M059J (cell line): ENCODE data around the gene MFSD11. TPM values are rescaled to one million over a fixed set of nuclear protein-coding genes. Genes with fewer than 3 reads are reported as not detected.

ENCODE experiments used
- DNase-seq: peaks from one replicate; pipeline ENCODE4 v3.0.0-alpha.2; 2012; ENCODE audit warnings: low read depth
- total RNA-seq: library from RNA; depleted of rRNA; stranded (reverse); fragments of >200 nt; shearing (Covaris generic); gene quantifications from 2 replicates; pipeline ENCODE4 v1.2.3, GENCODE V29; 2014

Gene MFSD11
- total RNA-seq, 1 experiment from 2014 or later: 16.4 TPM

GRCh38 chr17:76747716-76748363, 9.9 kb downstream of the MFSD11 start:
- no peak for DNase-seq

- DNase-seq: no peak
Observed at GRCh38 chr17:76748657-76749056, 10.7 kb downstream of the MFSD11 start.

- DNase-seq: no peak
Observed at GRCh38 chr17:76751416-76751993, 13.6 kb downstream of the MFSD11 start.

- DNase-seq: no peak
Observed at GRCh38 chr17:76752006-76752405, 14.1 kb downstream of the MFSD11 start.

DNA sequence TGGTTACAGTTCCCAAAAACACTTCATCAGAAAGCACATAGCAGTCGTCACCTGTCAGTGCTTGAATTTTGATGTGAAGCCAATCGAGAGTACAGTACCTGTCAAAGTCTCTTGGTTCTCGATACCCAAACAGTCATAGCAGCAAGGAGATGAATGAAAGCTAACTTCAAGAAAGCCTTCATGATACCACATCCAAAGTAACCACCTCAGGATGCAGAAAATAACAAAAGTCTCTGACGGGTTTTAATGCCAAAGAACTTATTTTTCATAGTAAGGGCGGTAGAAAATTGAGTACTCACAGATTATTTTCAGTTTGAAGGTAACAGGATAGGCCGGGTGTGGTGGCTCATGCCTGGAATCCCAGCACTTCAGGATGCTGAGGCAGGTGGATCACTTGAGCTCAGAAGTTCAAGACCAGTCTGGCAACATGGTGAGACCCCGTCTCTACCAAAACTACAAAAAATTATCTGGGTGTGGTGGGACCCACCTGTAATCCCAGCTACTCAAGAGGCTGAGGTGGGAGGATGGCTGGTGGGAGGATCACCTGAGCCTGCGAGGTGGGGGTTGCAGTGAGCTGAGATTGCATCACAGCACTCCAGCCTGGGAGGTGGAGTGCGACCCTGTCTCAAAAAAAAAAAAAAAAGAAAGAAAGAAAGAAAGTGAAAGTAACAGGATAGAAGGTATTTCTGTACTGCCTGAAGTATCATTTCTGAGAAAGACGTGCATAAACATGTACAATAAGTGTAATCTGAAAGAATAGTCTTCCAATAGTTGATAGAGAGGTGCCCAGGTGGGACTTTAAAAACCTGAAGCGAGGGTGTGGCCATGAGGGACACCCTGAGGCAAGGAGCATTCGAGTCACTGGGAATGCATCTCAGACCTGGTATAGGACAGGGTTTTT, 15.4 kb downstream of the MFSD11 start:
- no peak for DNase-seq

DNA sequence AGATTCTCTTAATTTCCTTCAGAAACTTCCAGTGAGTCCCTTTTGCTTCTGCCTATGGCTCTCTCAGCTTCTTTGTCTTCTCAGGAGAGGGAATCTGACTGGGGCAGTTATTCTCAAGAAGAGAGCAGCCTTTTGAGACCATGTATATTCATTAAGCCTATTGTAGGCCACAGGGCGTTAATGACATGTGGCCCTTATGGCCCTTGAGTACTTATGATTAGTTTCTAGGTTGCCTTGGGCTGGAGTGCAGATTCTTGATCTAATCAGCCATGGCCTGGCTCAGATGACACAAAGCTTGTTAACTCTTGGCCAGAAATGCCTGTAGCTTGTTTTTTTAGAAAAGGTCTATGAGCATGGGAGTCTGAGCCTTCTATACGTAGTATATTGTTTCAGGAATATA, 17.4 kb downstream of the MFSD11 start:
- no peak for DNase-seq

DNA sequence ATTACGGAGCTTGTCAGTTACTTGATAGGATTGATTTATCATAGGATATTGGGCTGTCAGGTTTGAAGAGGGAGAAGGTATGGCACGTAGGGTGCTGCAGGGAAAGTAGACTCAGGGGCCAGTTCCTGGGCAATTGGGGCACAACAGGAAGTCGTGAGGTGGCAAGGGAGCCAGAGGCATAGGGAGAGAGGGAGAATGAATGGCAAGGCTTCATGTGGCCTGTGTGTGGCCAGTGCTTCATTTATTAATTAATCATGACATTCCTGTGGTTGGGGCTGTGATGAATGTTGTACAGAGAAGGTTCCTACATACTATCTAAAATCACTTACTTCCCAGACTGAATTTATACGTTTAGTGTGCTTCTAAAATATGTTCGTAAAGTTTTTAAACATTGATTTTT, 19.3 kb downstream of the MFSD11 start:
- DNase-seq: peak; percentile 31

DNA sequence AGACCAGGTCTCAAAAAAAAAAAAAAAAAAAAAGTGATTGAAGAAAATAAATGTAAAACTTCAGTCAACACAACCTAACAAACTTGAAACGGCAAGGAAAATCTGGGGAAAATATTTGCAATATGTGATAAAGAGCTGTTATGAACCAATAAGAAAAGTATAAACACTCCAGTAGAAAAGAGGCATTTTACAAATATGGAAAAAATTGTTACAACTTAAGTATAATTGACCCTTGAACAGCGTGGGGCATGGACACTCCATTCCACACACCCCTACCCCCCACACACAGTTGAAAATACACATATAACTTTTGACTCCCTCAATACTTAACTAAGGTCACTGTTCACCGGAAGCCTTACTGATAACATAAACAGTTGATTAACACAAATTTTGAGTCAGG, 20.7 kb downstream of the MFSD11 start:
- no peak for DNase-seq

- peak; percentile 90 for DNase-seq
Observed at GRCh38 chr17:76772842-76773525, 35.1 kb downstream of the MFSD11 start.

DNA sequence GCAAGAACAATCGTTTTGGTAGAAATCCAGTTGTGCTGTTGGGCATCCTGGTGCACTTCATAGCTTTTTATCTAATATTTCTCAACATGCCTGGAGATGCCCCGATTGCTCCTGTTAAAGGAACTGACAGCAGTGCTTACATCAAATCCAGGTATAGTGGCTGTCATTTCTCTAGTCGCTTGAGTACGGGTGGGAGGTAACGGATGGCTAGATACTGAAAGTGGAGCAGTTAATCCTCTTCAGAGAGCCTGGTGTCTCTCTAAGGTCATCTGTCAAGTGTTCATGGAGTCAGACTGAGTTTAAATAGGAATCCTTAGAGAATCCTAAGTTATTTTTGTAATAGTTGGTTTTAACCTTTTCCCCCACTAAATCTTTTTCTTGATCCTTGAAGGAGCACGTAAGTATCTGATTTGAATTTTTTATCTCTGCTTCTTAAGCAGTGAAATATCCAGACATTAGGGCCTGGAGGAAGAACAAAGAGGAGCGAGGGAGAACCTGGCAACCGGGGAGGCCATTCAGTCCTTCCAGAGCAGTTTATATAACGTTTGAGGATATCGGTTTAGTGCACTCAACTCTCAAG, 37.2 kb downstream of the MFSD11 start:
- no peak for DNase-seq

DNA sequence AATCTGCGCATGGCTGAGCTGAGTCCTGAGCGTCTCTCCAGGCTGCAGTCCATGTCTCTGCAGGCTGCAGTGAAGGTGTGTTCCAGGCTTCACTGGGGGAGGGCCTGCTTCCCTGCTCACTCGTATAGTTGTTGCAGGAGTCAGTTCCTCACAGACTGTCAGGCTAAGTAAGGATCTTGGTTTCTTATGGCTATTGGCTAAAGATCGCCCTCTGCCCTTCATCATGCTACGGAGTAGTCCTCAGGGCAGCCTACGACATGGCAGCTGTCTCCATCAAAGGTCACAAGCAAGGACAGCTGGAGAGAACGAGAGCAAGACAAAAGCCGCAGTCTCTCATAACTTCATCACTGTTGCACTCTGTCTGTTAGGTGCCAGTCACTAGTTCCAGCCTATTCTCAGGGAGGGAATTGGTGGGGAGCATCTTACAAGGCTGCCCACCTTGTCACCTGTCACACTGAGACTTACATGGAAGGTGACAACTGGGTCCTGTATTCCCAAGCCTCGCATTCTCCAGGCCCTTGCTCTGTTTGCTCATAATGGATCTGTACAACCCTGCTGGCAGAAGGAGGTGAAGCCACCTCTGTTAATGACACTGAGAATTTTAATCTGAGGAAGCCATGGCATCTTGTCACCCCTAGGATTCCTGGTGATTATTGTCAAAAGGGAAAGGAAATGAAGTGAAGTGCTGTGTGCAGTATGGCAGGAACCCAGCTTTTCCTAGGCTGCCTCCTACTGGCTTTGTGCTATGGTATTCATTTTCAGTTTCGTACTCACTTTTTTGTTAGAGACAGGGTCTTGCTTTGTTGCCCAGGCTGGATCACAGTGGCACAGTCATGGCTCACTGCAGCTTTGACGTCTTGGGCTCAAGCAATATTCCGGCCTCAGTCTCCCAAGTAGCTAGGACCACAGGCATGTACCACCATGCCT, 43.4 kb downstream of the MFSD11 start:
- no peak for DNase-seq

GRCh38 chr17:76783146-76783545, 45.2 kb downstream of the MFSD11 start:
- no peak for DNase-seq

- DNase-seq: no peak
Observed at GRCh38 chr17:76784926-76785325, 47.0 kb downstream of the MFSD11 start.

GRCh38 chr17:76787866-76788265, 49.9 kb downstream of the MFSD11 start:
- peak; percentile 54 for DNase-seq

- DNase-seq: peak; percentile 78
Observed at GRCh38 chr17:76789235-76789788, 51.4 kb downstream of the MFSD11 start.

GRCh38 chr17:76791053-76791980, 53.4 kb downstream of the MFSD11 start:
- peak; percentile 90 for DNase-seq

DNA sequence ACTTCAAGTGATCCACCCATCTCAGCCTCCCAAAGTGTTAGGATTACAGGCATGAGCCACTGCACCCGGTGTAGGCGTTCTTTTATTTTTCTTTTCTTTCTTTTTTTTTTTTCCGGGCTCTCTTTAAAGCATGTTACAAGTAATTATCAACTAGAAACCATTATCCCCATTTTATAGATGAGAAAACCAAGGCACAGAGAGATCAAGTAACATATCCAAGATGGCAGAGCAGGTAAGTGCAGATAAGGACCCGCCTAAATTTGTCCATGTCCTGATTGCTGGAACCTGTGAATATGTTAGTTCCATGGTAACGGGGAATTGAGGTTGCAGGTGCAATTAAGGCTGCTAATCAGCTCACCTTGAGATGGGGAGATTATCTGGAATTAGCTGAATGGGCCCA, 54.4 kb downstream of the MFSD11 start:
- no peak for DNase-seq

GRCh38 chr17:76793775-76794174, 55.9 kb downstream of the MFSD11 start:
- DNase-seq: peak; percentile 61

GRCh38 chr17:76796081-76796480, 58.2 kb downstream of the MFSD11 start:
- no peak for DNase-seq
